ENCODE data around the gene SIGLEC7.

- TF ChIP-seq, protein P1, sequence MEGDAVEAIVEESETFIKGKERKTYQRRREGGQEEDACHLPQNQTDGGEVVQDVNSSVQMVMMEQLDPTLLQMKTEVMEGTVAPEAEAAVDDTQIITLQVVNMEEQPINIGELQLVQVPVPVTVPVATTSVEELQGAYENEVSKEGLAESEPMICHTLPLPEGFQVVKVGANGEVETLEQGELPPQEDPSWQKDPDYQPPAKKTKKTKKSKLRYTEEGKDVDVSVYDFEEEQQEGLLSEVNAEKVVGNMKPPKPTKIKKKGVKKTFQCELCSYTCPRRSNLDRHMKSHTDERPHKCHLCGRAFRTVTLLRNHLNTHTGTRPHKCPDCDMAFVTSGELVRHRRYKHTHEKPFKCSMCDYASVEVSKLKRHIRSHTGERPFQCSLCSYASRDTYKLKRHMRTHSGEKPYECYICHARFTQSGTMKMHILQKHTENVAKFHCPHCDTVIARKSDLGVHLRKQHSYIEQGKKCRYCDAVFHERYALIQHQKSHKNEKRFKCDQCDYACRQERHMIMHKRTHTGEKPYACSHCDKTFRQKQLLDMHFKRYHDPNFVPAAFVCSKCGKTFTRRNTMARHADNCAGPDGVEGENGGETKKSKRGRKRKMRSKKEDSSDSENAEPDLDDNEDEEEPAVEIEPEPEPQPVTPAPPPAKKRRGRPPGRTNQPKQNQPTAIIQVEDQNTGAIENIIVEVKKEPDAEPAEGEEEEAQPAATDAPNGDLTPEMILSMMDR (IDR thresholded peaks at IDR 0.05), result no peak
- TF ChIP-seq POLR2A (IDR thresholded peaks at IDR 0.05), result no peak
Observed at GRCh38 chr19:51138549-51138979, 3.5 kb upstream of the SIGLEC7 start.
